Measurements from ENCODE around the gene UMAD1.

GRCh38 chr7:7750571-7751242, 110.2 kb downstream of the UMAD1 start:
- TF ChIP-seq CTCF (IDR thresholded peaks at IDR 0.05) (no peak), POLR2A (IDR thresholded peaks at IDR 0.05) (no peak)
